Activated B cell treated with CpG ODN at 0.5 μM for 24 hours (primary cell): ENCODE data around the gene PLPPR1. TPM values are rescaled to one million over a fixed set of nuclear protein-coding genes. Genes with fewer than 3 reads are reported as not detected.
"Not testable (repeated sequence)": the region's sequence is repeated elsewhere in the genome, so short reads cannot be mapped to it uniquely, and the experiment has no call there.

Experiments
- ATAC-seq: fragments of 200-7000 bp; cut with Tn5 transposase; one replicate; pipeline ENCODE4 v1.10.0; 2021; ENCODE audit warnings: low read depth, mild to moderate bottlenecking, moderate library complexity
- CTCF ChIA-PET: fragments of 350-600 bp; sonication (Branson Sonifier 250); formaldehyde crosslinking; loops from one replicate; lab custom pipeline; 2021; ENCODE audit warnings: antibody characterized with exemption; lab: Charles Lee
- POLR2A ChIA-PET: fragments of 350-600 bp; sonication (Branson Sonifier 250); formaldehyde crosslinking; loops from one replicate; lab custom pipeline; 2021; ENCODE audit warnings: antibody characterized with exemption; lab: Charles Lee
- DNase-seq: peaks from one replicate; pipeline ENCODE4 v3.0.0; 2022
- H3K27ac Mint-ChIP-seq: one replicate; pipeline ENCODE4 v1.8.0; 2020; ENCODE audit warnings: mixed read lengths
- H3K27me3 Mint-ChIP-seq: one replicate; pipeline ENCODE4 v1.8.0; 2021; ENCODE audit warnings: mixed read lengths
- H3K36me3 Mint-ChIP-seq: one replicate; pipeline ENCODE4 v1.8.0; 2021; ENCODE audit warnings: low read depth, mixed read lengths
- H3K4me1 Mint-ChIP-seq: one replicate; pipeline ENCODE4 v1.8.0; 2021; ENCODE audit warnings: mixed read lengths
- H3K4me3 Mint-ChIP-seq: one replicate; pipeline ENCODE4 v1.8.0; 2020; ENCODE audit warnings: mild to moderate bottlenecking, mixed read lengths
- H3K9me3 Mint-ChIP-seq: one replicate; pipeline ENCODE4 v1.8.0; 2020; ENCODE audit warnings: mixed read lengths
- intact Hi-C: fragments of 100-400 bp; cut with micrococcal nuclease; formaldehyde crosslinking; loops from one replicate; pipeline ENCODE4 v1.15.1; 2024
- total RNA-seq: library from RNA; stranded (reverse); gene quantifications from 2 replicates; pipeline ENCODE4 v1.2.3, GENCODE V29; 2022
- TF ChIP-seq, protein P1 (sequence below): fragments of 200-600 bp; IDR thresholded peaks from one replicate; pipeline ENCODE4 v1.8.0; 2022; ENCODE audit warnings: antibody characterized with exemption, mild to moderate bottlenecking

The PLPPR1 gene
- total RNA-seq, 1 donor from 2014 or later: not detected

DNA sequence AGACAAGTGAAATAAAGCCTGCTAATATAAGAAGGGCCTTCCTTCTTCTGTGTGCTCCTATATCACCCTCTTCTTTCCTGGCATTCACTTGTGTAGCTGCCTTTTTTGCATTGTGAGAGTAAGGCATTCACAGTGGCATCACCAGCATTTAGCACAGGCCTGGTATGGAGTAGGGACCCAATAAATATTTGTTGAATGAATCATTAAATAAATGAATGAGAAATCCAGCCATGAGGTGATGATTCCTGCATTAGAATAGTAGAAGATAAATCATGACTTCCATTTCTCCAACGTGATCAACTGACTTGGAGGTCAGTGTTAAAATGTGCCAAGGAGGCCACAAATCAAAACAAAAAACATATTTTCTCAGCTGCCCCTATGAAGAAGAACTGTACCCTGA lies 3.9 kb downstream of the PLPPR1 start:
- no peak overlapping the region for H3K4me3 Mint-ChIP-seq
- ChIA-PET POLR2A (no interaction called here), CTCF (no interaction called here)
- ATAC-seq: no peak
- no peaks in the 10 kb centered on the region for H3K4me1 Mint-ChIP-seq
- TF ChIP-seq, protein P1, sequence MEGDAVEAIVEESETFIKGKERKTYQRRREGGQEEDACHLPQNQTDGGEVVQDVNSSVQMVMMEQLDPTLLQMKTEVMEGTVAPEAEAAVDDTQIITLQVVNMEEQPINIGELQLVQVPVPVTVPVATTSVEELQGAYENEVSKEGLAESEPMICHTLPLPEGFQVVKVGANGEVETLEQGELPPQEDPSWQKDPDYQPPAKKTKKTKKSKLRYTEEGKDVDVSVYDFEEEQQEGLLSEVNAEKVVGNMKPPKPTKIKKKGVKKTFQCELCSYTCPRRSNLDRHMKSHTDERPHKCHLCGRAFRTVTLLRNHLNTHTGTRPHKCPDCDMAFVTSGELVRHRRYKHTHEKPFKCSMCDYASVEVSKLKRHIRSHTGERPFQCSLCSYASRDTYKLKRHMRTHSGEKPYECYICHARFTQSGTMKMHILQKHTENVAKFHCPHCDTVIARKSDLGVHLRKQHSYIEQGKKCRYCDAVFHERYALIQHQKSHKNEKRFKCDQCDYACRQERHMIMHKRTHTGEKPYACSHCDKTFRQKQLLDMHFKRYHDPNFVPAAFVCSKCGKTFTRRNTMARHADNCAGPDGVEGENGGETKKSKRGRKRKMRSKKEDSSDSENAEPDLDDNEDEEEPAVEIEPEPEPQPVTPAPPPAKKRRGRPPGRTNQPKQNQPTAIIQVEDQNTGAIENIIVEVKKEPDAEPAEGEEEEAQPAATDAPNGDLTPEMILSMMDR: no peak
- H3K27ac Mint-ChIP-seq: no peak overlapping the region
- H3K27me3 Mint-ChIP-seq: peaks cover 37% of the 10 kb centered on the region
- DNase-seq: no peak
- no peaks in the 10 kb centered on the region for H3K36me3 Mint-ChIP-seq
- no peaks in the 10 kb centered on the region for H3K9me3 Mint-ChIP-seq
- intact Hi-C loops: no loop called here

DNA sequence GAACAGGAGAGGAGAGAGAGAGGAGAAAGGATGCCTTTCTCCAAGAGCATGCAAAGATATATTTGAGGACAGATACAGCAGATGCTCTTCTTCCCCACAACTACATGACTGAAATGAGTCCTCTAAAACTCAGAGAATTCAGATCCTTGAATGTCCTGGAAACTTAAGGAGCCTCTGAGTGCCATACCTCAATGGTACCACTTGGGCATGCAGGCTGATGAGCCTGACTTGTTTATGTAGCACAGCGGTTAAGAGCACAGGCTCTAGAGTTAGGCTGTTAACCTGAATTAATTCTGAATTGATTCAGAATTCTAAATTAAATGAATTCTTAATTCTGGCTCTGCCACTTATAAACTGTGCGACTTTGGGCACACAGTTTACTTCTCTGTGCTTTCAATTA lies 5.7 kb downstream of the PLPPR1 start:
- ChIA-PET CTCF (no interaction called here), POLR2A (no interaction called here)
- H3K36me3 Mint-ChIP-seq: no peaks in the 10 kb centered on the region
- H3K9me3 Mint-ChIP-seq: no peaks in the 10 kb centered on the region
- ATAC-seq (no peak), DNase-seq (no peak)
- H3K4me1 Mint-ChIP-seq: no peaks in the 10 kb centered on the region
- no peak overlapping the region for H3K27ac Mint-ChIP-seq
- H3K4me3 Mint-ChIP-seq: no peak overlapping the region
- H3K27me3 Mint-ChIP-seq: peaks cover 27% of the 10 kb centered on the region
- TF ChIP-seq, protein P1: no peak
- intact Hi-C loops: no loop called here

DNA sequence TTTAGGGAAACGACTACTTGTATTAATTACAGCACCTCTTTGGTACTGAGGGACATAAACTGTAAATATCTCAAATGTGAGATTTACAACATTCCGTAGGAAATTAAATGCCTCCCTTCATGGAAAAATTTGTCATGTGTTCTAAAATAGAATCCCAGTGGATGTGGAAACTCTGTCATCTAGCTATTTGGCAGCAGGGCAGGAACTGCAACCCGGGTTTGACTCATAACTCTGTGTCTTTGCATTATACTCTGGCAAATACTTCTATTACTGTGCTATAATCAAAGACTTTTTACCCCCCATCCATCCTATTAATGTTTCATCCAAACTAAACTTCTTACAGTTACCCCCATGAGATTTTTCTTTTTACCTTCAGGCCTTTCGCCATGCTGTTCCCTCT lies 6.6 kb downstream of the PLPPR1 start:
- H3K4me1 Mint-ChIP-seq: no peaks in the 10 kb centered on the region
- H3K27ac Mint-ChIP-seq: no peak overlapping the region
- ChIA-PET POLR2A (no interaction called here), CTCF (no interaction called here)
- no peaks in the 10 kb centered on the region for H3K36me3 Mint-ChIP-seq
- DNase-seq (no peak), ATAC-seq (no peak)
- peaks cover 20% of the 10 kb centered on the region for H3K27me3 Mint-ChIP-seq
- H3K4me3 Mint-ChIP-seq: no peak overlapping the region
- H3K9me3 Mint-ChIP-seq: peaks cover 2% of the 10 kb centered on the region
- TF ChIP-seq, protein P1: no peak
- intact Hi-C loops: no loop called here

DNA sequence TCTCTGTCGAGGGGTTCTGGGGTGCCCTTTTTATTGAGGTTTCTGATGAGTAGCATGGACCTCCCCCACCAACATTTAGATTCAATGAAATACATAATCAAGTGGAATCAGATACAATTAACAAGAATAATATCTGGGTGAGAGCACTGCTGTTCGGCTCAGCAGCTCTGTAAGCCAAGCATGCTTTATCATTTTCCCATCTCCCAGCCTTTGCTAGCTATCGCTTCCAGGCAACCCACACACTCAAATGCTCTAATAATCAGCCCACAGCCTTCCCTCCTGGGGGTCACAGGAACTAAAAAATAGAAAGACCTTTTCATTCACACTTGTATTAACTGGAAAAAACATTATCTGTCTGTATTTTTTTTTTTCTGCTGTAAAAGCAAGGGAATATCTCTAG lies 8.9 kb downstream of the PLPPR1 start:
- H3K4me3 Mint-ChIP-seq: no peak overlapping the region
- POLR2A ChIA-PET: no interaction called here
- DNase-seq (no peak), ATAC-seq (no peak)
- no peaks in the 10 kb centered on the region for H3K36me3 Mint-ChIP-seq
- intact Hi-C loops: no loop called here
- no peak overlapping the region for H3K27ac Mint-ChIP-seq
- CTCF ChIA-PET: no interaction called here
- peaks cover 6% of the 10 kb centered on the region for H3K27me3 Mint-ChIP-seq
- H3K4me1 Mint-ChIP-seq: no peaks in the 10 kb centered on the region
- peaks cover 2% of the 10 kb centered on the region for H3K9me3 Mint-ChIP-seq
- TF ChIP-seq, protein P1: no peak

DNA sequence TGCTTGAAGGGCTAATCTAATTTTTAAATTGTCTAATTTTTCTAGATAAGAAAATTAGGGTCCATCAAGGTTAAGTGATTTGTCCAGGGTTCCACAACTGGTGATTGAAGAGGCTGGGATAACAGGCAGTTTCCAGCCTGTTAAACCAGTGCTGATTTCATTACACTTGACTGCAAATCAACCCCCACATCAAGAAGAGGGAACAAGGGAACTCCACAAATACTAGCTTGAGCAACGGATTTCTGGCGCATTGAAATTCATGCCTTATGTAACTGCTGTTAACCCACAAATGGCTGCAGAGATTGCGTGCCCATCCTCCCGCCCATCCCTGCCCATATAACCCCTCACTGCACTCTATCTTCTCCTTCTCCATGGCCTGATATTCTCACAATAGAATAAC lies 10.0 kb downstream of the PLPPR1 start:
- TF ChIP-seq, protein P1: no peak
- H3K4me3 Mint-ChIP-seq: no peak overlapping the region
- ATAC-seq: no peak
- H3K27ac Mint-ChIP-seq: no peak overlapping the region
- H3K27me3 Mint-ChIP-seq: peaks cover 2% of the 10 kb centered on the region
- peaks cover 2% of the 10 kb centered on the region for H3K9me3 Mint-ChIP-seq
- H3K36me3 Mint-ChIP-seq: no peaks in the 10 kb centered on the region
- intact Hi-C loops: no loop called here
- H3K4me1 Mint-ChIP-seq: no peaks in the 10 kb centered on the region
- DNase-seq: no peak
- ChIA-PET CTCF (no interaction called here), POLR2A (no interaction called here)

DNA sequence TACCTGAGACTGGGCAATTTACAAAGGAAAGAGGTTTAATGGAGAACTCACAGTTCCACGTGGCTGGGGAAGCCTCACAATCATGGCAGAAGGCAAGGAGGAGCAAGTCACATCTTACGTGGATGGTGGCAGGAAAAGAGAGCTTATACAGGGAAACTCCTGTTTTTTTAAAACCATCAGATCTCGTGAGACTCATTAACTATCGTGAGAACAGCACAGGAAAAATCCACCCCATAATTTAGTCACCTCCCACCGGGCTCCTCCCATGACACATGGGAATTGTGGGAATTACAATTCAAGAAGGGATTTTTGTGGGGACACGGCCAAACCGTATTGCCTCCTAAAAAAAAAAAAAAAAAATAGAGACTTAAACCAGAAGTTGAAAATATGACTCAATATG lies 11.1 kb downstream of the PLPPR1 start:
- POLR2A ChIA-PET, CTCF ChIA-PET, DNase-seq, H3K36me3 Mint-ChIP-seq, H3K4me3 Mint-ChIP-seq, H3K4me1 Mint-ChIP-seq, H3K9me3 Mint-ChIP-seq, H3K27me3 Mint-ChIP-seq, ATAC-seq, H3K27ac Mint-ChIP-seq, intact Hi-C loops: not testable (repeated sequence)
